H9 (cell line): ENCODE measurements around the gene KLHDC7A. TPM values are rescaled to one million over a fixed set of nuclear protein-coding genes. Genes with fewer than 3 reads are reported as not detected.
A peak's percentile ranks its signal among the peaks of the same experiment; 100 is the strongest.

Experiments used
- DNase-seq: peaks from one replicate; pipeline ENCODE4 v3.0.0-alpha.2; 2017
- H2AFZ ChIP-seq: one replicate; pipeline ENCODE4 v1.6.1; 2013; ENCODE audit warnings: mild to moderate bottlenecking, low read length, control low read depth, moderate library complexity
- H2AK5ac ChIP-seq: 2 replicates; pipeline ENCODE4 v1.6.1; 2013; ENCODE audit warnings: low read length, control low read depth, mixed read lengths; ENCODE audit not compliant: insufficient read length
- H2BK120ac ChIP-seq: one replicate; pipeline ENCODE4 v1.6.1; 2013; ENCODE audit warnings: low read depth, mild to moderate bottlenecking, low read length, control low read depth, inconsistent platforms; ENCODE audit not compliant: poor library complexity, severe bottlenecking
- H2BK12ac ChIP-seq: 2 replicates; pipeline ENCODE4 v1.6.1; 2013; ENCODE audit warnings: low read length, control low read depth, mixed read lengths, low read depth; ENCODE audit not compliant: insufficient read length
- H2BK15ac ChIP-seq: 2 replicates; pipeline ENCODE4 v1.6.1; 2013; ENCODE audit warnings: low read depth, low read length, control low read depth
- H2BK20ac ChIP-seq: one replicate; pipeline ENCODE4 v1.6.1; 2013; ENCODE audit warnings: low read depth, mild to moderate bottlenecking, low read length, control low read depth, inconsistent platforms; ENCODE audit not compliant: poor library complexity, severe bottlenecking
- H2BK5ac ChIP-seq: 2 replicates; pipeline ENCODE4 v1.6.1; 2013; ENCODE audit warnings: low read length, control low read depth, mixed read lengths; ENCODE audit not compliant: insufficient read length
- H3K14ac ChIP-seq: 2 replicates; pipeline ENCODE4 v1.6.1; 2013; ENCODE audit warnings: low read length, control low read depth; ENCODE audit not compliant: insufficient read depth
- H3K18ac ChIP-seq: 2 replicates; pipeline ENCODE4 v1.6.1; 2013; ENCODE audit warnings: low read depth, mild to moderate bottlenecking, mixed read lengths, low read length, control low read depth; ENCODE audit not compliant: insufficient read length
- H3K23ac ChIP-seq: 2 replicates; pipeline ENCODE4 v1.6.1; 2013; ENCODE audit warnings: low read length, control low read depth, mixed read lengths, low read depth; ENCODE audit not compliant: insufficient read length
- H3K23me2 ChIP-seq: 2 replicates; pipeline ENCODE4 v1.6.1; 2013; ENCODE audit warnings: low read depth, mild to moderate bottlenecking, mixed read lengths, low read length, control low read depth; ENCODE audit not compliant: insufficient read length, poor library complexity, severe bottlenecking
- H3K27ac ChIP-seq: 2 replicates; pipeline ENCODE4 v1.5.1; 2013; ENCODE audit warnings: low read length, control low read depth, mixed read lengths, low read depth; ENCODE audit not compliant: insufficient read length
- H3K27me3 ChIP-seq: 2 replicates; pipeline ENCODE4 v1.6.1; 2013; ENCODE audit warnings: low read length, control low read depth, inconsistent platforms; ENCODE audit not compliant: insufficient read depth
- H3K4ac ChIP-seq: 2 replicates; pipeline ENCODE4 v1.6.1; 2013; ENCODE audit warnings: low read depth, mild to moderate bottlenecking, control low read depth, inconsistent platforms, low read length, moderate library complexity
- H3K4me1 ChIP-seq: 2 replicates; pipeline ENCODE4 v1.6.1; 2013; ENCODE audit warnings: low read length, control low read depth, inconsistent platforms; ENCODE audit not compliant: insufficient read depth
- H3K4me2 ChIP-seq: 2 replicates; pipeline ENCODE4 v1.6.1; 2013; ENCODE audit warnings: low read length, control low read depth, mixed read lengths; ENCODE audit not compliant: insufficient read length, insufficient read depth
- H3K56ac ChIP-seq: 2 replicates; pipeline ENCODE4 v1.6.1; 2013; ENCODE audit warnings: low read depth, mild to moderate bottlenecking, mixed read lengths, low read length, control low read depth; ENCODE audit not compliant: insufficient read length
- H3K79me1 ChIP-seq: 2 replicates; pipeline ENCODE4 v1.6.1; 2013; ENCODE audit warnings: low read depth, mild to moderate bottlenecking, moderate library complexity, low read length, control low read depth, inconsistent platforms; ENCODE audit not compliant: insufficient read depth, poor library complexity, severe bottlenecking
- H3K79me2 ChIP-seq: 2 replicates; pipeline ENCODE4 v1.6.1; 2013; ENCODE audit warnings: low read length, control low read depth, inconsistent platforms; ENCODE audit not compliant: insufficient read depth
- H3K9ac ChIP-seq: 2 replicates; pipeline ENCODE4 v1.6.1; 2013; ENCODE audit warnings: low read length, control low read depth, mixed read lengths; ENCODE audit not compliant: insufficient read length; ENCODE audit errors: extremely low read depth
- H3K9me3 ChIP-seq: one replicate; pipeline ENCODE4 v1.6.1; 2013; ENCODE audit warnings: low read depth, low read length, inconsistent platforms; ENCODE audit not compliant: control insufficient read depth
- H3T11ph ChIP-seq: one replicate; pipeline ENCODE4 v1.6.1; 2013; ENCODE audit warnings: mild to moderate bottlenecking, low read length, control low read depth, inconsistent platforms
- H4K20me1 ChIP-seq: one replicate; pipeline ENCODE4 v1.6.1; 2013; ENCODE audit not compliant: control insufficient read depth, insufficient read length, insufficient read depth
- H4K5ac ChIP-seq: 2 replicates; pipeline ENCODE4 v1.6.1; 2013; ENCODE audit warnings: low read depth, mild to moderate bottlenecking, mixed read lengths, low read length, control low read depth; ENCODE audit not compliant: insufficient read length
- H4K8ac ChIP-seq: replicated peaks from 2 replicates; pipeline ENCODE4 v1.6.1; 2013; ENCODE audit warnings: low read length, control low read depth, mixed read lengths, low read depth; ENCODE audit not compliant: insufficient read length
- H4K91ac ChIP-seq: 2 replicates; pipeline ENCODE4 v1.6.1; 2013; ENCODE audit warnings: low read depth, mild to moderate bottlenecking, moderate library complexity, mixed read lengths, low read length, control low read depth; ENCODE audit not compliant: insufficient read length
- H3K27ac Mint-ChIP-seq, 3 experiments: 2 replicates in 2 of 3; 3 replicates in 1 of 3; pipeline ENCODE4 v1.8.0; 2020 to 2021; ENCODE audit warnings: mixed read lengths in 3 of 3, mild to moderate bottlenecking in 1 of 3, moderate library complexity in 1 of 3
- H3K27me3 Mint-ChIP-seq: 2 replicates; pipeline ENCODE4 v1.8.0; 2021; ENCODE audit warnings: low read depth, mild to moderate bottlenecking, moderate library complexity, mixed read lengths
- H3K36me3 Mint-ChIP-seq, 3 experiments: 2 replicates in 2 of 3; 3 replicates in 1 of 3; pipeline ENCODE4 v1.8.0; 2020 to 2021; ENCODE audit warnings: low read depth in 3 of 3, mixed read lengths in 3 of 3; ENCODE audit not compliant: insufficient read depth in 1 of 3
- H3K4me1 Mint-ChIP-seq, 2 experiments: 2 replicates each; pipeline ENCODE4 v1.8.0; 2020; ENCODE audit warnings: mixed read lengths in 2 of 2
- H3K4me3 Mint-ChIP-seq, 2 experiments: 2 replicates in 1 of 2; 3 replicates in 1 of 2; pipeline ENCODE4 v1.8.0; 2020 to 2021; ENCODE audit warnings: mild to moderate bottlenecking in 2 of 2, mixed read lengths in 2 of 2, moderate library complexity in 1 of 2
- H3K9me3 Mint-ChIP-seq, 2 experiments: 2 replicates in 1 of 2; 3 replicates in 1 of 2; pipeline ENCODE4 v1.8.0; 2020; ENCODE audit warnings: mild to moderate bottlenecking in 2 of 2, mixed read lengths in 2 of 2, moderate library complexity in 1 of 2
- total RNA-seq: library from RNA; stranded (reverse); gene quantifications from 2 replicates; pipeline ENCODE4 v1.2.1, GENCODE V29; 2021
- TF ChIP-seq, protein P1 (sequence below): fragments of 200-600 bp; sonication (generic); conservative IDR thresholded peaks from 3 replicates; pipeline ENCODE4 v1.8.0; 2021; ENCODE audit warnings: antibody characterized with exemption, mild to moderate bottlenecking

KLHDC7A gene
- total RNA-seq, 1 experiment from 2014 or later = 11.4 TPM

DNA sequence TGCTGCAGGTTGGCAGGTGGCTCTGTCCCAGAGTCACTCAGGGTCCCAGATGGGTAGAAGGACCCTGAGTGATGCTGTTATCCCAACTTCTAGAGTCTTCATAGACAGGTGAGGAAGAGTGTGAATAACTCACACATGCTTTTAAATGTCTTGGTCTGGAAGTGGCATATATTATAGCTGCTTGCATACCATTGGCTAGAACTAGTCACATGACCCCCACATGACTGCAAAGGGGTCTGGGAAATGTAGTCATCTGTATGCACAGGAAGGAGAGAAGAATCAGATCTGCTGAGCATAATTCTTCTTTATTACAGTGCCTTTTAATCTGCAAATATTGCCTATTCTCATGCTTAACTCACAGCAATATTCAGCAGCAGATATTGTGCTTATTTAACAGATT is 28.2 kb upstream of the KLHDC7A start:
- Histone ChIP-seq H4K8ac (no peak overlapping the region), H4K5ac (no peak overlapping the region), H3K9ac (no peak overlapping the region), H3K14ac (no peak overlapping the region), H3K27ac (no peak overlapping the region), H3K4me2 (no peak overlapping the region), H3K23me2 (no peaks in the 10 kb centered on the region), H3K79me2 (no peaks in the 10 kb centered on the region), H2BK5ac (no peak overlapping the region), H2BK20ac (no peak overlapping the region), H3K79me1 (no peaks in the 10 kb centered on the region), H2BK12ac (no peak overlapping the region), H3K4ac (no peak overlapping the region), H4K91ac (no peak overlapping the region), H2BK15ac (no peak overlapping the region), H2AK5ac (no peak overlapping the region), H3K18ac (no peak overlapping the region), H3K23ac (no peak overlapping the region), H3T11ph (no peak overlapping the region), H3K4me1 (peaks cover 6% of the 10 kb centered on the region; the same call in 1 of the 2 replicates), H2AFZ (no peak overlapping the region), H3K56ac (no peak overlapping the region), H3K9me3 (no peaks in the 10 kb centered on the region), H4K20me1 (no peaks in the 10 kb centered on the region), H2BK120ac (no peak overlapping the region), H3K27me3 (peaks cover 2% of the 10 kb centered on the region; the same call in 1 of the 2 replicates)
- H3K27me3 Mint-ChIP-seq = peaks cover 5% of the 10 kb centered on the region; the same call in 1 of the 2 replicates
- peaks cover 29% of the 10 kb centered on the region in 2 experiments for H3K4me1 Mint-ChIP-seq
- H3K27ac Mint-ChIP-seq = no peak overlapping the region
- H3K9me3 Mint-ChIP-seq = no peaks in the 10 kb centered on the region; a peak in 1 of 5 replicates
- H3K36me3 Mint-ChIP-seq = no peaks in the 10 kb centered on the region
- TF ChIP-seq, protein P1, sequence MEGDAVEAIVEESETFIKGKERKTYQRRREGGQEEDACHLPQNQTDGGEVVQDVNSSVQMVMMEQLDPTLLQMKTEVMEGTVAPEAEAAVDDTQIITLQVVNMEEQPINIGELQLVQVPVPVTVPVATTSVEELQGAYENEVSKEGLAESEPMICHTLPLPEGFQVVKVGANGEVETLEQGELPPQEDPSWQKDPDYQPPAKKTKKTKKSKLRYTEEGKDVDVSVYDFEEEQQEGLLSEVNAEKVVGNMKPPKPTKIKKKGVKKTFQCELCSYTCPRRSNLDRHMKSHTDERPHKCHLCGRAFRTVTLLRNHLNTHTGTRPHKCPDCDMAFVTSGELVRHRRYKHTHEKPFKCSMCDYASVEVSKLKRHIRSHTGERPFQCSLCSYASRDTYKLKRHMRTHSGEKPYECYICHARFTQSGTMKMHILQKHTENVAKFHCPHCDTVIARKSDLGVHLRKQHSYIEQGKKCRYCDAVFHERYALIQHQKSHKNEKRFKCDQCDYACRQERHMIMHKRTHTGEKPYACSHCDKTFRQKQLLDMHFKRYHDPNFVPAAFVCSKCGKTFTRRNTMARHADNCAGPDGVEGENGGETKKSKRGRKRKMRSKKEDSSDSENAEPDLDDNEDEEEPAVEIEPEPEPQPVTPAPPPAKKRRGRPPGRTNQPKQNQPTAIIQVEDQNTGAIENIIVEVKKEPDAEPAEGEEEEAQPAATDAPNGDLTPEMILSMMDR = no peak
- DNase-seq = peak; percentile 43
- H3K4me3 Mint-ChIP-seq = no peak overlapping the region
